ENCODE data around the gene SLC22A23. TPM values are rescaled to one million over a fixed set of nuclear protein-coding genes. Genes with fewer than 3 reads are reported as not detected.

The SLC22A23 gene
- total RNA-seq, 1 experiment from 2014 or later = 5.7 TPM

DNA sequence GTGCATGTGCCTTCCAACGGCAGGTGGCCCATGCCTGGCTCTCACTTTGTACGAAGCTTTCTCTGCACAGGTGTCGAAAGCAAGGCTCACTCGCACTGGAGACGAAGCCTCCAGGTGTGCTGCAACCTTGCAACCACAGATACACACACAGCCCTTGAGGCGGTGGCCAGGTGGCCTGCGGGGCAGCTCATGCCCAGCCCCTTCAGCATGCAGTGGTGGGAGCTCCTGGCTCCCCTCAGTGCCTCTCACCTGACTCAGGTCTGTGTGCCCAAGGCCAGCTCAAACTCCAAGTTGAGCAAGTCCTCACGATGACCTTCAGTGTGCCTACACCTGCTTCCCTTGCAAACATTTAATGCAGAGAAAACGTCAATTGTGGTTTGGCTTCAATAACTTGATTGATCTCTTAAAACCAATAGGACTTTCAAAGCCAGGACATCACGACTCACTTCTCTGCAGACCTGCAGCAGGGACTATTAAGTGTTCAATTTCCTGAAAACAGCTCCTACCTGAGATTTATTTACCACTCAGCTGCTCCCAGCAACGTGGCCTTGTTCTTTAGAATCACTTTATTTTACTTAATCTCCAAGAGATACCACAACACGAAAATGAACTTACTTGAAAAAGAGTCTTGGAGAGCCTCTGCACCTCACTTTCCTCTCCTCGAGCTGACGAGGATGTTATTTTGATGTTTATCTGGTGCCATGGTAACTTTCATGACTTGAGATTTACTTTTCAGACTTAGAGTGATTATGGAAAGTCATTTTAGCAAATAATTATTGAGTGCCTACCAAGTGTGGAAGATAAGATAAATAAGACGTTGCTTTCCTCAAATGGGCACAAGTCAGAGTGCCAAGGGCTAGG, 86.3 kb downstream of the SLC22A23 start:
- CTCF ChIA-PET = no interaction called here
- Histone ChIP-seq H3K4me3 (ENCODE audit: low read length) (no peak overlapping the region), H3K9ac (ENCODE audit: low read length) (peak overlapping the region; percentile 2; the same call in 1 of the 2 replicates), H3K27ac (ENCODE audit: low read length) (peak overlapping the region; percentile 54), H3K4me1 (ENCODE audit: insufficient read depth, low read length) (peaks cover 10% of the 10 kb centered on the region), H4K20me1 (ENCODE audit: low read length) (no peaks in the 10 kb centered on the region), H3K36me3 (ENCODE audit: low read depth, low read length) (no peaks in the 10 kb centered on the region), H3K27me3 (ENCODE audit: low read length) (no peaks in the 10 kb centered on the region), H3F3A (ENCODE audit: low read length, unreplicated experiment) (no peaks in the 10 kb centered on the region), H3K4me2 (ENCODE audit: low read length) (no peak overlapping the region), H3K9me2 (replicated peaks; ENCODE audit: low read length) (no peaks in the 10 kb centered on the region), H2AFZ (ENCODE audit: low read length) (no peak overlapping the region), H3K79me2 (ENCODE audit: low read length) (no peaks in the 10 kb centered on the region), H3K9me3 (ENCODE audit: low read length) (no peaks in the 10 kb centered on the region)
- TF ChIP-seq, protein P1, sequence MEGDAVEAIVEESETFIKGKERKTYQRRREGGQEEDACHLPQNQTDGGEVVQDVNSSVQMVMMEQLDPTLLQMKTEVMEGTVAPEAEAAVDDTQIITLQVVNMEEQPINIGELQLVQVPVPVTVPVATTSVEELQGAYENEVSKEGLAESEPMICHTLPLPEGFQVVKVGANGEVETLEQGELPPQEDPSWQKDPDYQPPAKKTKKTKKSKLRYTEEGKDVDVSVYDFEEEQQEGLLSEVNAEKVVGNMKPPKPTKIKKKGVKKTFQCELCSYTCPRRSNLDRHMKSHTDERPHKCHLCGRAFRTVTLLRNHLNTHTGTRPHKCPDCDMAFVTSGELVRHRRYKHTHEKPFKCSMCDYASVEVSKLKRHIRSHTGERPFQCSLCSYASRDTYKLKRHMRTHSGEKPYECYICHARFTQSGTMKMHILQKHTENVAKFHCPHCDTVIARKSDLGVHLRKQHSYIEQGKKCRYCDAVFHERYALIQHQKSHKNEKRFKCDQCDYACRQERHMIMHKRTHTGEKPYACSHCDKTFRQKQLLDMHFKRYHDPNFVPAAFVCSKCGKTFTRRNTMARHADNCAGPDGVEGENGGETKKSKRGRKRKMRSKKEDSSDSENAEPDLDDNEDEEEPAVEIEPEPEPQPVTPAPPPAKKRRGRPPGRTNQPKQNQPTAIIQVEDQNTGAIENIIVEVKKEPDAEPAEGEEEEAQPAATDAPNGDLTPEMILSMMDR (conservative IDR thresholded peaks at IDR 0.05; ENCODE audit: low read depth, low read length) = no peak
- TF ChIP-seq EZH2 (IDR thresholded peaks at IDR 0.05; ENCODE audit: low read length, unreplicated experiment) = no peak
- peak; percentile 9 for DNase-seq
- POLR2A ChIA-PET (ENCODE audit: unreplicated experiment) = interaction anchor here (0.6 kb wide), 1 partner anchor 12 kb away, joined by 3 read pairs; no protein-coding TSS in a partner anchor
- intact Hi-C loops (cut with micrococcal nuclease) = no loop called here
- BruUV-seq (replicated peaks) = no TSS peak
- ATAC-seq = no peak

DNA sequence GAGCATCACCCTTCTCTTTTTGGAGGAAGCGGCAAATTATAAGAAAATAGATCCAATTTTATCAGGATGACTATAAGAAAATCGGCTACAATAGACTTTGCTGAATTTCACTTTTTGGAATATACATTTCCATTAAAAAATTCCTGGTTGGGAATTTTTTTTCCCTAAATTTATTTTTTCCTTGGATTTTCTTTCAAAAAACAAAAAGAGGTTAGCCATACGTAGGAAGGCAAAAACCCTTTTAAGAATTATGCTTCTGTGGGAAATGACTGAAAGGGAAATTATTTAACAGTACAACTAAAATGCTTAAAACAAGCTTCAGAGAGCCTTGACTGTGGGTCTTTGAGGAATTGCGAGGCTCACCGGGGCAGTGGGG, 86.9 kb downstream of the SLC22A23 start:
- ChIA-PET POLR2A (ENCODE audit: unreplicated experiment) (no interaction called here), CTCF (no interaction called here)
- TF ChIP-seq EZH2 (IDR thresholded peaks at IDR 0.05; ENCODE audit: low read length, unreplicated experiment) = no peak
- TF ChIP-seq, protein P1 (conservative IDR thresholded peaks at IDR 0.05; ENCODE audit: low read depth, low read length) = no peak
- no peak for TF ChIP-seq EZH2phosphoT487 (IDR thresholded peaks at IDR 0.05; ENCODE audit: borderline replicate concordance, low read length)
- DNase-seq = no peak
- Histone ChIP-seq H3F3A (ENCODE audit: low read length, unreplicated experiment) (no peaks in the 10 kb centered on the region), H3K4me2 (ENCODE audit: low read length) (no peak overlapping the region), H4K20me1 (ENCODE audit: low read length) (no peaks in the 10 kb centered on the region), H3K9me3 (ENCODE audit: low read length) (no peaks in the 10 kb centered on the region), H3K9ac (ENCODE audit: low read length) (no peak overlapping the region), H3K9me2 (replicated peaks; ENCODE audit: low read length) (no peaks in the 10 kb centered on the region), H3K27ac (ENCODE audit: low read length) (peak overlapping the region; percentile 22; the same call in 1 of the 2 replicates), H3K36me3 (ENCODE audit: low read depth, low read length) (no peaks in the 10 kb centered on the region), H2AFZ (ENCODE audit: low read length) (no peak overlapping the region), H3K79me2 (ENCODE audit: low read length) (no peaks in the 10 kb centered on the region), H3K27me3 (ENCODE audit: low read length) (no peaks in the 10 kb centered on the region), H3K4me1 (ENCODE audit: insufficient read depth, low read length) (peaks cover 10% of the 10 kb centered on the region), H3K4me3 (ENCODE audit: low read length) (no peak overlapping the region)
- BruUV-seq (replicated peaks) = no TSS peak
- ATAC-seq = no peak
- intact Hi-C loops (cut with micrococcal nuclease) = no loop called here

DNA sequence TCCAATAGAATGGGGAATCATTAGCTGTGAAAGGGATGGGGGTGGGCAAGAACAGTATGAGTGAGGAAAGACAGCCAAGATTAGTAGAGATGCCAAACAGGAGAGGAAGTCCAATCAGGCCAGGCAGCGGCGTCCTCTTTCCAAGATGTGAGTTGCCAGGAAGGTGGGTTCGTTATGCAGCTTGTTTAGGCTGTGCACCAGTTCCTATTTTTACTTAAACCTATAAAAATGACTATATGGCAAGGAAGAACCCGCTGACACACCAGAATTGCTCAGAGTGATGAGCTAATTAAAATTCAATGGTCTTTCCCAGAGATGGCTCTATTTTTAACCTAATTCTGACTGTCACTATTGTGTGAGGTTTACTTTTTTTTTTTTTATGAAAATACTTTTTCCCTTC, 88.2 kb downstream of the SLC22A23 start:
- Histone ChIP-seq H3K27ac (ENCODE audit: low read length) (no peak overlapping the region), H4K20me1 (ENCODE audit: low read length) (no peaks in the 10 kb centered on the region), H3K9me2 (replicated peaks; ENCODE audit: low read length) (no peaks in the 10 kb centered on the region), H3K9ac (ENCODE audit: low read length) (no peak overlapping the region), H3K79me2 (ENCODE audit: low read length) (no peaks in the 10 kb centered on the region), H3K4me2 (ENCODE audit: low read length) (no peak overlapping the region), H2AFZ (ENCODE audit: low read length) (no peak overlapping the region), H3K27me3 (ENCODE audit: low read length) (no peaks in the 10 kb centered on the region), H3K4me3 (ENCODE audit: low read length) (no peak overlapping the region), H3K36me3 (ENCODE audit: low read depth, low read length) (no peaks in the 10 kb centered on the region), H3F3A (ENCODE audit: low read length, unreplicated experiment) (no peaks in the 10 kb centered on the region), H3K9me3 (ENCODE audit: low read length) (no peaks in the 10 kb centered on the region), H3K4me1 (ENCODE audit: insufficient read depth, low read length) (peaks cover 18% of the 10 kb centered on the region)
- intact Hi-C loops (cut with micrococcal nuclease) = no loop called here
- no peak for TF ChIP-seq EZH2 (IDR thresholded peaks at IDR 0.05; ENCODE audit: low read length, unreplicated experiment)
- no peak for TF ChIP-seq EZH2phosphoT487 (IDR thresholded peaks at IDR 0.05; ENCODE audit: borderline replicate concordance, low read length)
- TF ChIP-seq, protein P1 (conservative IDR thresholded peaks at IDR 0.05; ENCODE audit: low read depth, low read length) = no peak
- CTCF ChIA-PET = interaction anchor here (0.7 kb wide), 1 partner anchor 89 kb away, joined by 4 read pairs; no protein-coding TSS in a partner anchor
- ATAC-seq (peak; percentile 50), DNase-seq (no peak)
- POLR2A ChIA-PET (ENCODE audit: unreplicated experiment) = no interaction called here
- no TSS peak for BruUV-seq (replicated peaks)

Data from PC-3 (cell line).